K562 (cell line): ENCODE measurements around the gene SERPINB5.

Experiments used
- CHD4 ChIP-seq: fragments of 200-600 bp; sonication (generic); IDR thresholded peaks from 3 replicates; pipeline ENCODE4 v1.6.1; 2012; ENCODE audit warnings: low read depth, mild to moderate bottlenecking, mixed read lengths, low read length, inconsistent platforms; ENCODE audit not compliant: insufficient read depth, insufficient replicate concordance, poor library complexity, severe bottlenecking
- HSF4 ChIP-seq: fragments of 250-450 bp; sonication (Bioruptor Pico); IDR thresholded peaks from 2 replicates; pipeline ENCODE4 v2.1.2; 2022; ENCODE audit warnings: mild to moderate bottlenecking, moderate library complexity, borderline replicate concordance
- NFXL1 ChIP-seq: fragments of 450-650 bp; formaldehyde crosslinking; IDR thresholded peaks from 2 replicates; pipeline ENCODE4 v1.4.0; 2021; ENCODE audit warnings: mild to moderate bottlenecking
- TAF1 ChIP-seq: IDR thresholded peaks from 2 replicates; pipeline ENCODE4 v1.6.1; 2011; ENCODE audit warnings: mild to moderate bottlenecking, low read length, moderate library complexity; ENCODE audit not compliant: insufficient read depth, control insufficient read depth, severe bottlenecking; ENCODE audit errors: extremely low read depth
- ZNF133 ChIP-seq: fragments of 250-450 bp; sonication (Bioruptor Pico); IDR thresholded peaks from 2 replicates; pipeline ENCODE4 v1.4.0; 2020; ENCODE audit warnings: mild to moderate bottlenecking
- ZNF274 ChIP-seq: IDR thresholded peaks from 2 replicates; pipeline ENCODE4 v1.6.1; 2011; ENCODE audit warnings: low read depth, mild to moderate bottlenecking, low read length, moderate library complexity, borderline replicate concordance

DNA sequence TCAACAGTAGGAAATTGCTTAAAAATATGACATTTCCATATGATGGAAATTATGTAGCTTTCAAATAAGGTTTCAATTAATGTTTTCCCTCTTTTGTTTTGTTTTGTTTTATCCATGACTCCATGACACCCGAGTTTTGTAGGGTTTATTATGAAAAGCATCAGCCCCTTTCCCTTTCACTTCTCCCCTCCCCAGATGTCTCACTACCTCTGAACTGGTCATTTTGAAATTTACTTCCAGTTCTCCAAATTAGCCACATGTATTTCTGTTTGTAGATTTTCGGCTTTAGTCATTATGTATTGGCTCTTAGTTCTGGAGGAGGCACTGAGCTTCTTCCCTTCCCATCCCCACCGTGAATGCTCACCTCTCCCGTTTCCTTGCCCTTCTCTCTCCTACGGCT lies 35.9 kb upstream of the SERPINB5 start:
- no peak for TF ChIP-seq CHD4
- TF ChIP-seq NFXL1 (CRISPR knock-in tag): no peak
- no peak for TF ChIP-seq HSF4 (CRISPR knock-in tag)
- TF ChIP-seq TAF1: no peak
- TF ChIP-seq ZNF133 (CRISPR knock-in tag): no peak
- no peak for TF ChIP-seq ZNF274
